ENCODE measurements around the gene TESK2.
"Not testable (repeated sequence)": the region's sequence is repeated elsewhere in the genome, so short reads cannot be mapped to it uniquely, and the experiment has no call there.

TESK2 gene

GRCh38 chr1:45474194-45474593 lies 16.8 kb downstream of the TESK2 start:
- DNase-seq (ENCODE audit: low read depth in 2 of 3, low spot score in 1 of 3): not testable (repeated sequence)

GRCh38 chr1:45473302-45473701 lies 17.7 kb downstream of the TESK2 start:
- no peak for DNase-seq (ENCODE audit: low read depth in 2 of 3, low spot score in 1 of 3)

- DNase-seq (ENCODE audit: low read depth in 2 of 3, low spot score in 1 of 3): no peak
Observed at GRCh38 chr1:45470306-45470798, 20.6 kb downstream of the TESK2 start.

GRCh38 chr1:45467353-45467752 lies 23.6 kb downstream of the TESK2 start:
- DNase-seq (ENCODE audit: low read depth in 2 of 3, low spot score in 1 of 3): not testable (repeated sequence)

- DNase-seq (ENCODE audit: low read depth in 2 of 3, low spot score in 1 of 3): no peak
Observed at GRCh38 chr1:45465277-45465676, 25.7 kb downstream of the TESK2 start.

- DNase-seq (ENCODE audit: low read depth in 2 of 3, low spot score in 1 of 3): no peak
Observed at GRCh38 chr1:45458894-45459293, 32.1 kb downstream of the TESK2 start.

GRCh38 chr1:45456531-45456930 lies 34.4 kb downstream of the TESK2 start:
- no peak for DNase-seq (ENCODE audit: low read depth in 2 of 3, low spot score in 1 of 3)

GRCh38 chr1:45455162-45455561 lies 35.8 kb downstream of the TESK2 start:
- DNase-seq (ENCODE audit: low read depth in 2 of 3, low spot score in 1 of 3): no peak

GRCh38 chr1:45454464-45454863 lies 36.5 kb downstream of the TESK2 start:
- DNase-seq (ENCODE audit: low read depth in 2 of 3, low spot score in 1 of 3): no peak

- no peak for DNase-seq (ENCODE audit: low read depth in 2 of 3, low spot score in 1 of 3)
Observed at GRCh38 chr1:45452503-45452902, 38.5 kb downstream of the TESK2 start.

- no peak for DNase-seq (ENCODE audit: low read depth in 2 of 3, low spot score in 1 of 3)
Observed at GRCh38 chr1:45448357-45448756, 42.6 kb downstream of the TESK2 start.

GRCh38 chr1:45446950-45447672 lies 43.9 kb downstream of the TESK2 start:
- DNase-seq (ENCODE audit: low read depth in 2 of 3, low spot score in 1 of 3): no peak

GRCh38 chr1:45446530-45446929 lies 44.4 kb downstream of the TESK2 start:
- DNase-seq (ENCODE audit: low read depth in 2 of 3, low spot score in 1 of 3): no peak

GRCh38 chr1:45444609-45445131 lies 46.3 kb downstream of the TESK2 start:
- no peak for DNase-seq (ENCODE audit: low read depth in 2 of 3, low spot score in 1 of 3)

GRCh38 chr1:45443580-45444446 lies 47.1 kb downstream of the TESK2 start:
- no peak for DNase-seq (ENCODE audit: low read depth in 2 of 3, low spot score in 1 of 3)

GRCh38 chr1:45442272-45442671 lies 48.7 kb downstream of the TESK2 start:
- DNase-seq (ENCODE audit: low read depth in 2 of 3, low spot score in 1 of 3): no peak

GRCh38 chr1:45437323-45437722 lies 53.6 kb downstream of the TESK2 start:
- no peak for DNase-seq (ENCODE audit: low read depth in 2 of 3, low spot score in 1 of 3)

- DNase-seq (ENCODE audit: low read depth in 2 of 3, low spot score in 1 of 3): no peak
Observed at GRCh38 chr1:45430490-45430889, 60.5 kb downstream of the TESK2 start.

- DNase-seq (ENCODE audit: low read depth in 2 of 3, low spot score in 1 of 3): no peak
Observed at GRCh38 chr1:45429561-45430159, 61.3 kb downstream of the TESK2 start.

- DNase-seq (ENCODE audit: low read depth in 2 of 3, low spot score in 1 of 3): no peak
Observed at GRCh38 chr1:45423906-45424678, 66.9 kb downstream of the TESK2 start.

- DNase-seq (ENCODE audit: low read depth in 2 of 3, low spot score in 1 of 3): no peak
Observed at GRCh38 chr1:45421935-45422334, 69.0 kb downstream of the TESK2 start.
